HEK293T (cell line): ENCODE data around the gene CHL1.

Experiments
- ARNT ChIP-seq: fragments of 450-650 bp; IDR thresholded peaks from 2 replicates; pipeline ENCODE4 v1.6.1; 2017; ENCODE audit warnings: mild to moderate bottlenecking
- BHLHE40 ChIP-seq: fragments of 450-650 bp; IDR thresholded peaks from 2 replicates; pipeline ENCODE4 v1.6.1; 2016; ENCODE audit warnings: mild to moderate bottlenecking, moderate library complexity, borderline replicate concordance
- CTBP1 ChIP-seq: fragments of 450-650 bp; IDR thresholded peaks from 2 replicates; pipeline ENCODE4 v1.6.1; 2016; ENCODE audit warnings: borderline replicate concordance
- FOXA1 ChIP-seq: fragments of 450-650 bp; IDR thresholded peaks from 2 replicates; pipeline ENCODE4 v1.6.1; 2016; ENCODE audit warnings: mild to moderate bottlenecking
- FOXK2 ChIP-seq: fragments of 450-650 bp; IDR thresholded peaks from 2 replicates; pipeline ENCODE4 v1.6.1; 2016; ENCODE audit warnings: mild to moderate bottlenecking
- FOXM1 ChIP-seq: fragments of 450-650 bp; IDR thresholded peaks from 2 replicates; pipeline ENCODE4 v1.6.1; 2017; ENCODE audit warnings: mild to moderate bottlenecking, borderline replicate concordance
- HDGF ChIP-seq: fragments of 450-650 bp; IDR thresholded peaks from 2 replicates; pipeline ENCODE4 v1.6.1; 2017; ENCODE audit warnings: antibody characterized with exemption, borderline replicate concordance
- L3MBTL2 ChIP-seq: fragments of 450-650 bp; conservative IDR thresholded peaks from 2 replicates; pipeline ENCODE4 v1.6.1; 2016; ENCODE audit warnings: mild to moderate bottlenecking
- LEF1 ChIP-seq: fragments of 450-650 bp; IDR thresholded peaks from 2 replicates; pipeline ENCODE4 v1.6.1; 2017; ENCODE audit warnings: mild to moderate bottlenecking, borderline replicate concordance
- SP1 ChIP-seq: fragments of 450-650 bp; IDR thresholded peaks from 2 replicates; pipeline ENCODE4 v1.6.1; 2017
- SUZ12 ChIP-seq: fragments of 450-650 bp; IDR thresholded peaks from 2 replicates; pipeline ENCODE4 v1.6.1; 2016; ENCODE audit warnings: mild to moderate bottlenecking
- ZNF384 ChIP-seq: fragments of 450-650 bp; IDR thresholded peaks from 2 replicates; pipeline ENCODE4 v1.6.1; 2016

DNA sequence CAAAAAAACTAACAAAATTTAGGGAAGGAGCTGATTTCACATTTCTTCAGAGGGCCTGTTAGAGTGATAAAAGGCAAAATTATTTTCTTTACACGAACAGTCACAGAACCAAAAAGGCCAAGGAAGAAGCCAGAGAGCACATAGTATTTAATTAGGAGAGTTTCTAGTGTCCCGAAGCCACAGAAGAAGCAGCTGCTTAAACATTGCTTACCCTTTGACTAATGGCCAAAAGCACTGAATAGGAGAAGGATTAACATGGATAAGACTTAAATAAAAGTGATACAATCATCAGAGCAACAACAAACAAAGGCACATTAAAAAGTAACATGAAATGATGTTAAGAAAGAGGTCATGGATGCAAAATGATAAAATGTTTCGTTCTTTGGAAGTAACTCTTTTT, 98.6 kb downstream of the CHL1 start:
- TF ChIP-seq FOXM1 (no peak), BHLHE40 (no peak), FOXK2 (no peak), HDGF (no peak), LEF1 (no peak), FOXA1 (no peak), ZNF384 (no peak), ARNT (no peak), SUZ12 (no peak), L3MBTL2 (no peak), CTBP1 (no peak), SP1 (no peak)
